ENCODE measurements around the gene PLEKHG3.

- TF ChIP-seq CTCF (IDR thresholded peaks at IDR 0.05): no peak
- no peak for TF ChIP-seq POLR2A (IDR thresholded peaks at IDR 0.05)
- TF ChIP-seq EP300 (IDR thresholded peaks at IDR 0.05; ENCODE audit: low read depth): no peak
Measured at GRCh38 chr14:64722842-64723447, 18.7 kb downstream of the PLEKHG3 start.
